GM23338 (cell line): ENCODE data around the gene SLC25A40. TPM values are rescaled to one million over a fixed set of nuclear protein-coding genes. Genes with fewer than 3 reads are reported as not detected.

Experiments used
- ATAC-seq: fragments of 200-7000 bp; cut with Tn5 transposase; 3 replicates; pipeline ENCODE4 v1.9.1; 2020
- DNase-seq: peaks from one replicate; pipeline ENCODE4 v3.0.0-alpha.2; 2015; ENCODE audit warnings: low spot score
- H2AFZ ChIP-seq: fragments of 200-600 bp; sonication (generic); 2 replicates; pipeline ENCODE4 v1.8.0; 2016; ENCODE audit warnings: antibody characterized with exemption, mild to moderate bottlenecking, moderate library complexity
- H3F3A ChIP-seq: fragments of 200-600 bp; sonication (generic); replicated peaks from 2 replicates; pipeline ENCODE4 v1.8.0; 2017; ENCODE audit warnings: antibody characterized with exemption, mixed run types, low read depth
- H3K27ac ChIP-seq: fragments of 200-600 bp; sonication (generic); 2 replicates; pipeline ENCODE4 v1.6.1; 2016; ENCODE audit warnings: low read depth
- H3K27me3 ChIP-seq: fragments of 200-600 bp; sonication (generic); 2 replicates; pipeline ENCODE4 v1.8.0; 2016; ENCODE audit warnings: mild to moderate bottlenecking, mixed run types, moderate library complexity; ENCODE audit not compliant: insufficient read depth
- H3K36me3 ChIP-seq: fragments of 200-600 bp; sonication (generic); 2 replicates; pipeline ENCODE4 v1.8.0; 2016; ENCODE audit warnings: mild to moderate bottlenecking; ENCODE audit not compliant: insufficient read depth
- H3K4me1 ChIP-seq: fragments of 200-600 bp; sonication (generic); 2 replicates; pipeline ENCODE4 v1.8.0; 2016; ENCODE audit warnings: mild to moderate bottlenecking, moderate library complexity; ENCODE audit not compliant: insufficient read depth
- H3K4me2 ChIP-seq: fragments of 200-600 bp; sonication (generic); 2 replicates; pipeline ENCODE4 v1.7.1; 2017; ENCODE audit warnings: mixed run types
- H3K4me3 ChIP-seq: fragments of 200-600 bp; sonication (generic); 2 replicates; pipeline ENCODE4 v1.6.1; 2016; ENCODE audit warnings: mixed run types
- H3K79me2 ChIP-seq: fragments of 200-600 bp; sonication (generic); replicated peaks from 2 replicates; pipeline ENCODE4 v1.8.0; 2017; ENCODE audit warnings: mild to moderate bottlenecking; ENCODE audit not compliant: insufficient read depth
- H3K9me2 ChIP-seq: fragments of 200-600 bp; sonication (generic); 2 replicates; pipeline ENCODE4 v1.8.0; 2017; ENCODE audit not compliant: insufficient read depth
- H4K20me1 ChIP-seq: fragments of 200-600 bp; sonication (generic); replicated peaks from 2 replicates; pipeline ENCODE4 v1.8.0; 2017; ENCODE audit warnings: mild to moderate bottlenecking; ENCODE audit not compliant: insufficient read depth
- H3K27ac Mint-ChIP-seq: 2 replicates; pipeline ENCODE4 v1.8.0; 2020; ENCODE audit warnings: inconsistent platforms, mild to moderate bottlenecking, moderate library complexity, mixed read lengths
- H3K27me3 Mint-ChIP-seq: 3 replicates; pipeline ENCODE4 v1.8.0; 2022; ENCODE audit warnings: low read depth, mild to moderate bottlenecking, moderate library complexity, mixed read lengths, inconsistent platforms; ENCODE audit not compliant: insufficient read depth, poor library complexity
- H3K36me3 Mint-ChIP-seq: 3 replicates; pipeline ENCODE4 v1.8.0; 2021; ENCODE audit warnings: low read depth, mild to moderate bottlenecking, inconsistent platforms, moderate library complexity, mixed read lengths
- H3K4me1 Mint-ChIP-seq: 3 replicates; pipeline ENCODE4 v1.8.0; 2020; ENCODE audit warnings: mild to moderate bottlenecking, inconsistent platforms, mixed read lengths
- H3K4me3 Mint-ChIP-seq: 3 replicates; pipeline ENCODE4 v1.8.0; 2021; ENCODE audit warnings: moderate library complexity, mild to moderate bottlenecking, inconsistent platforms, mixed read lengths
- H3K9me3 Mint-ChIP-seq: 3 replicates; pipeline ENCODE4 v1.8.0; 2020; ENCODE audit warnings: moderate library complexity, mild to moderate bottlenecking, inconsistent platforms, mixed read lengths
- CTCF ChIP-seq, 2 experiments: fragments of 200-600 bp in 1 of 2; sonication (generic) in 1 of 2; conservative IDR thresholded peaks; 2 replicates each; pipeline versions ENCODE4 v1.5.1 to v1.6.1; 2016 to 2017; ENCODE audit warnings: antibody characterized with exemption in 2 of 2, low read depth in 2 of 2, mild to moderate bottlenecking in 2 of 2, moderate library complexity in 1 of 2
- ETS1 ChIP-seq: IDR thresholded peaks from 2 replicates; pipeline ENCODE4 v1.6.1; 2016; ENCODE audit warnings: antibody characterized with exemption
- EZH2 ChIP-seq: fragments of 200-600 bp; sonication (generic); IDR thresholded peaks from one replicate; pipeline ENCODE4 v1.8.0; 2017; ENCODE audit warnings: antibody characterized with exemption, mild to moderate bottlenecking, low read depth; ENCODE audit not compliant: unreplicated experiment
- EZH2phosphoT487 ChIP-seq: fragments of 200-600 bp; sonication (generic); IDR thresholded peaks from one replicate; pipeline ENCODE4 v1.8.1; 2018; ENCODE audit warnings: antibody characterized with exemption; ENCODE audit not compliant: unreplicated experiment
- JUNB ChIP-seq: IDR thresholded peaks from one replicate; pipeline ENCODE4 v1.6.1; 2016; ENCODE audit warnings: antibody characterized with exemption; ENCODE audit not compliant: unreplicated experiment
- POLR2AphosphoS5 ChIP-seq: IDR thresholded peaks from 2 replicates; pipeline ENCODE4 v1.6.1; 2016; ENCODE audit warnings: antibody characterized with exemption, low read depth
- REST ChIP-seq: IDR thresholded peaks from one replicate; pipeline ENCODE4 v1.6.1; 2018; ENCODE audit warnings: antibody characterized with exemption; ENCODE audit not compliant: unreplicated experiment
- ZNF114 ChIP-seq: fragments of 250-450 bp; sonication (Bioruptor Pico); IDR thresholded peaks from 2 replicates; pipeline ENCODE4 v1.5.0; 2020; ENCODE audit warnings: mild to moderate bottlenecking, moderate library complexity
- ZNF331 ChIP-seq: fragments of 250-450 bp; sonication (Bioruptor Pico); IDR thresholded peaks from 2 replicates; pipeline ENCODE4 v1.5.0; 2020; ENCODE audit warnings: low read depth, mild to moderate bottlenecking, moderate library complexity
- polyA plus RNA-seq: library from polyadenylated mRNA; unstranded; fragments of >200 nt; fragmentation: Nextera tagmentation; extraction: Ambion mirVana; gene quantifications from 2 replicates; pipeline ENCODE4 v1.2.1, GENCODE V29; 2016
- total RNA-seq: library from RNA; depleted of rRNA; stranded (reverse); fragments of >200 nt; shearing (Covaris generic); gene quantifications from 2 replicates; pipeline ENCODE4 v1.2.3, GENCODE V29; 2014

The SLC25A40 gene
- total and polyA plus RNA-seq, 2 experiments from 2014 or later: 8.4 to 30.7 TPM

- no peaks in the 10 kb centered on the region for H3K4me1 ChIP-seq
- H3F3A ChIP-seq: no peaks in the 10 kb centered on the region
- H4K20me1 ChIP-seq: peaks cover 2% of the 10 kb centered on the region
- no peaks in the 10 kb centered on the region for H3K9me3 Mint-ChIP-seq
- H3K36me3 ChIP-seq: peaks cover 14% of the 10 kb centered on the region; the same call in 1 of the 2 replicates
- H3K4me3 ChIP-seq: no peak overlapping the region
- H3K27me3 ChIP-seq: no peaks in the 10 kb centered on the region
- H3K27me3 Mint-ChIP-seq: no peaks in the 10 kb centered on the region
- peaks cover 69% of the 10 kb centered on the region for H3K36me3 Mint-ChIP-seq
- peak; percentile 57 for DNase-seq
- H3K79me2 ChIP-seq: peaks cover 74% of the 10 kb centered on the region
- ATAC-seq: no peak
- H3K9me2 ChIP-seq: no peaks in the 10 kb centered on the region
- no peak overlapping the region for H3K27ac Mint-ChIP-seq
- TF ChIP-seq CTCF (conservative IDR thresholded peaks at IDR 0.05; ENCODE audit: low read depth in 2 of 2) (peak in 1 of 2 experiments; percentile 61; a peak in 3 of 4 replicates), POLR2AphosphoS5 (no peak)
- no peaks in the 10 kb centered on the region for H3K4me1 Mint-ChIP-seq
- H3K4me3 Mint-ChIP-seq: no peak overlapping the region
- no peak overlapping the region for H2AFZ ChIP-seq
- H3K27ac ChIP-seq: no peak overlapping the region
- no peak overlapping the region for H3K4me2 ChIP-seq
Measured at GRCh38 chr7:87886875-87887274, 10.7 kb upstream of the SLC25A40 start.

GRCh38 chr7:87885018-87885417 lies 8.9 kb upstream of the SLC25A40 start:
- ATAC-seq (no peak), DNase-seq (no peak)
- Histone ChIP-seq H3K27me3 (no peaks in the 10 kb centered on the region), H3K27ac (no peak overlapping the region), H2AFZ (no peak overlapping the region), H3F3A (no peaks in the 10 kb centered on the region), H3K79me2 (peaks cover 74% of the 10 kb centered on the region), H3K4me1 (no peaks in the 10 kb centered on the region), H3K9me2 (no peaks in the 10 kb centered on the region), H3K4me3 (no peak overlapping the region), H3K36me3 (peaks cover 30% of the 10 kb centered on the region), H3K4me2 (no peak overlapping the region), H4K20me1 (peaks cover 5% of the 10 kb centered on the region)
- Mint-ChIP-seq H3K4me3 (no peak overlapping the region), H3K27me3 (no peaks in the 10 kb centered on the region), H3K9me3 (no peaks in the 10 kb centered on the region), H3K27ac (no peak overlapping the region), H3K4me1 (no peaks in the 10 kb centered on the region), H3K36me3 (peaks cover 77% of the 10 kb centered on the region)
- TF ChIP-seq ZNF331 (CRISPR knock-in tag): no peak
- no peak for TF ChIP-seq REST
- TF ChIP-seq JUNB: no peak
- no peak for TF ChIP-seq POLR2AphosphoS5
- TF ChIP-seq ETS1: no peak
- TF ChIP-seq EZH2phosphoT487: no peak
- no peak for TF ChIP-seq ZNF114
- no peak for TF ChIP-seq CTCF (conservative IDR thresholded peaks at IDR 0.05; ENCODE audit: low read depth in 2 of 2)
- no peak for TF ChIP-seq EZH2
